KG1 (cell line): Measurements from ENCODE around the gene SLC29A3.
"Not testable (repeated sequence)": the region's sequence is repeated elsewhere in the genome, so short reads cannot be mapped to it uniquely, and the experiment has no call there.

Source experiments
- DNase-seq: peaks from one replicate; lab custom pipeline; 2025; lab: John Stamatoyannopoulos, UW

The SLC29A3 gene

DNA sequence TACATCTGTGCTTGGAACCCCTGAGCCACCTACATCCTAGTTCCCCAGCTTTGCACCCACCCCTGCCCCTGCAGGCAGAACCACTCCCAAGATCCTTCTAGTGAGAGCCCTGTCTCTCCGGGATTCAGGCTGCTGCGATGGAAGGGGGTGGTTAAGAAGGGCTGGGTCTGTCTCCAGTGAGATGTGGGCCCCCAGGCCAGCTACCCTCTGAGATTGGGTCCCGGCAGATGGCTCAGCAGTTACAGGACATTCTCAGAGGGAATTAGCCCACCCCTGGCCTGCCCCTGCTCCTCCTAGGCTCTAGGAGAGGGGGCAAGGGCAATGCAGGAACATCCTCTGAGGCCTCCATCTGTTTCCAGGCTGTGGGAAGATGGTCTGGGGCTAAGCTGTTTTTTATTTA is 27.7 kb downstream of the SLC29A3 start:
- no peak for DNase-seq

DNA sequence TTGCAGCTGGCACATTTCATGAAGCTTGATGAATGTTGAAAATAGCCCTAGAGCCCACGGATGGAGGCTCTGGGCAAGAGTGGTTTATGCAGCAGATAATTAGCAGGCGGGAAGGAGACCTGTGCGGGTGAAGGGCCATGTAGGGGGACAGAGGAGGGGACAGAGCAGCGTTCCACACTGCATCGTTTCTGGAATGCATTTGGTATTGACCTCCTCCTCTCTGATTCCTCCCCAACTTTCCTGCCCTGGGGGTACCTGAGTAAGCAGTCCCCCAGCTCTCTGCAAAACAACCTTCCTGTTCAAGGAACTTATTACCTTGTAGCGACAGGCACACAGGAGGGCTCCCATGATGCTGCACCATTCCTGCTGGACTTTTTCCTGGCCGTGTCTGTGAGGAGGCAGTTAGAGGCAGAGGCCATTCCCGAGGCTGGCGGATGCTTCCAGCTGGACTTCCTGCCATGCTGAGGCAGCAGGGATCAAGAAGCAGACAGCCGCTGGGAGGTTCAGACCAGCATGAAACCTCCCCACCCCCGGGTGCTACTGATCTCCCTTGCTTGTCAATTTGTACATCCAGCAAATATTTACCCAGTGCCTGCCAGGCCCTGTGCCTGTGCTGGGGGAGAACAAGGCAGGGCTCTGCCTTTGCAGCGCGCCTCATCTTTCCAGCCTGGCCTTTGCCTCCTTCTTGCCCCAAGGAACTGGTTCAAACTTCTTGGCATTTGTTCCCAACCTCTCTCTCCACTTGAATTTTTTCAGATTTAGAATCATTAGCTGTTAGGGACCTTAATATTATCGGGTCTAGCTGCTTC is 28.7 kb downstream of the SLC29A3 start:
- DNase-seq, result no peak

DNA sequence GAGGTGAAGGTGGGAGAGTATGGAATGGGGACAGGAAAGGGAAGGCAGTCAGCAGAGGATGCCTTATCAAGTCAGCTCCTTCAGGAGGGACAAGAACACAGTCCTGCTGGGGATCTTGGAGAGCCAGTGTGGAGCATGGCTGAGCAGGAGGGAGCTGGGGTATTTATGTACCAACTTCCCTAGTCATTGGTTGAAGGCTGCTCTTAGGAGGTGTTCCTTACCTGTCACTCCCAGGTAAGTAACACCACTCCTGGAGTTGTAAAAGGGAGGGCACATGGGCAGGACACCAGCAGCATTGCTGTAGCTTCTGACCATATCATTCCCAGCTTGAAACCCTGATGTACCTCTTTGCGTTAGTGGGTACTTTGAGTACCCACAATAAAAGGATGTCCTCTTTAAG is 29.8 kb downstream of the SLC29A3 start:
- no peak for DNase-seq

DNA sequence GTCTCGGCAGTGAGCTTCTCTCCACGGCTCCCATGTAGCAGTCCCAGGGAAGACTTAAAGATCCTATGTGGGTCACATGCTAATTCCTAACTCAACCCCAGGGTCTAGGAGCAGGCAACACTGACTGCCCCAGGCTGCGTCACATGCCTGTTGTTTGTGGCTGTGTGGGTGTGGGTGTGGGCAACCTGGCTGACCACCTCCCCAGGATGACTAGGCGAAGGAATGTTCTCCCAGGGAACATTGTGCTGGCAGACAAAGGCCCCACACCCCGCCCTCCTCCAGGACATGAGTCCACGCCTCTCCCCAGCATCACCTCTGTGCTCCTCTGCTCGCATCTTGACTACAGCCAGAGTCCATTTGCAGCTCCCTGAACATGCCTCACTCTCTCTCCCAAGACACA is 30.3 kb downstream of the SLC29A3 start:
- DNase-seq, result no peak

DNA sequence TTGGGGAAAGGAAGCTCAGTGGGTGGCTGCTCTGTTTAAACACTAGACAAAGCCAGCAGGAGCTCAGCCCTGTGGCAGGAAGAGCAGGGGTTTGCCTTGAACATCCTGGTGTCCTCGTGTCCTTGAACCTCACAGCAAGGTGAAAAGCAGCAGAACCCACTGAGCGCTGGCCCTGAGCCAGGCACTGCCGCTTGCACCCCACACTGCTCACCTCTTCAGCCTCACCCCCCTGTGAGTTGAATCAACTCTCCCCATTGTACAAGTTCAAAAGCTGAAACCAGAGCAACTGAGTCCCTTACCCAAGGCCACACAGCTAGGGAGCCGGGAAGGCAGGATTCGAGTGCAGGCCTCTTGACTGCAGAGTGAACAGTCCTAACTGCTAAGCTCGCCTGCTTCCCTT is 32.0 kb downstream of the SLC29A3 start:
- DNase-seq, result no peak

DNA sequence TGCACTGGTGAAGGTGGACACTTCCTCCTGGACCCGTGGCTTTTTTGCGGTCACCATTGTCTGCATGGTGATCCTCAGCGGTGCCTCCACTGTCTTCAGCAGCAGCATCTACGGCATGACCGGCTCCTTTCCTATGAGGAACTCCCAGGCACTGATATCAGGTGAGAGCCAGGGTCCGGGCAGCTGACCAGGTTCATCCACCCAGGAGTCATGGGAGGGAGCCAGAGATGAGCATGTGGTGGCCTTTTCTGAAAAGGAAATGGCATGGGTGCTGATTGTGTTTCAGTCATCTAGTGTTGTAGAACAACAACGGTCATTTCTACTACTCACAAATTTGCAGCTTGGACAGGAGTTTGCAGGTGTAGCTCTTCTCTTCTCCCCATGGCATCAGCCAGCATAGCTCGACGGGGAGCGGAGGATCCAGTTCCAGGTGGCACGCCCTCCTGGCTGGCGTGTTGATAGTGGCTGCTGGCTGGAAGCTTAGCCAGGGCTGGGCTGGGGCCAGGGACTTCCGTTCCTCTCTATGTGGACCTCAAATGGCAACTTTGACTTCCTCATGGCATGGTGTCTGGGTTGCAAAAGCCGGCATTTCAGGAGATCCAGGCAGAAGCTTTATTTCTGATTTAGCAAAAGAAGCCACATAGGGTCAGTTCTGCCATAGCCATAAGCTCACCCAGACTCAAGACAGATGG is 32.7 kb downstream of the SLC29A3 start:
- DNase-seq, result no peak

DNA sequence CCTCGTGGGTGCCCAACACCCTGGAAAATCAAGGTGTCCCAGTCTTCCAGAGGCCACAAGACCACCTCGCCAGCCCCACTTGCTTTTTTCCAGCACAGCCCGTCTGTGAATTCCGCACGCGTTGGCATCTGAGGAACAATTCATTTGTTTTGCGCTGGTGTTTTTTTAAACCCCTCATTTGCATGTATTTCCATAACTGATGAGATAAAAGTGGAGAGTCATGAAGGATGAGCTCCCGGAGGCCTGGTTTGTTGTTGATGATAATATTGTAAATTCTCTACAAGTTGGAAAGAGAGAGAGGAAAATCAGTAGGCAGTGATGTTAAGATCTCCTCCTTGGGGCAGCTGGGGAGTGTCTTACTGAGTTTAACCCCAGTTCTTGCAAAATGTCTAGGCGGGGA is 34.6 kb downstream of the SLC29A3 start:
- no peak for DNase-seq

DNA sequence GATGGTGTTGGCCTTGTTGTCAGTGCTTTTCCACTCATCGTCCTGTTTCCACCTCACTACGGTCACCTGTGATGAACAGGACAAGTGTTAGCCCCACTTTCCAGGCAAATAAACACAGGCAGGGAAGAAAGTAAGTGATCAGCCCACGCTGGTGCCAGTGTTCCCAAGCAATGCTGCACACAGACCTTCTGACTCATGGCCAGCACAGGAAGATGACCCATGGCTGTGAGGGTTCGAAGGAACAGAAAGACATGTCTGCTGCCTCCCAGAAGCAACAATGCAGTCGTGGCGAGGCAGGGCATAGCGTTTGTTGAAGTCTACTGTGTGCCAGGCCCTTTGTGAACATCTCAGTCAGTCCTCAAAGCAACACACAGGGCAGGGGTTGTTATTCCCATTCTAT is 35.7 kb downstream of the SLC29A3 start:
- DNase-seq, result no peak

DNA sequence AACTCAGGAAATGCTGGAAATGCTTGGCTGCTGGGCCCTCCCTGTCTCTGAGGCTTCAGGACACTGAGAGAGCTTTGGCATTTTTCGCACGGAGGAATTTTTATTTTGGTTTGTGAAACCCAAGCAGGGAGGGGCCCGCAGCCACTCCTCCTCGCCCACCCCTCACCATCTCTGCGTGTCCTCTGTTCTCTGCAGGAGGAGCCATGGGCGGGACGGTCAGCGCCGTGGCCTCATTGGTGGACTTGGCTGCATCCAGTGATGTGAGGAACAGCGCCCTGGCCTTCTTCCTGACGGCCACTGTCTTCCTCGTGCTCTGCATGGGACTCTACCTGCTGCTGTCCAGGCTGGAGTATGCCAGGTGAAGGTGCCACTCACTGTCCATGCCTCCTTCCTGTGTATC is 36.8 kb downstream of the SLC29A3 start:
- DNase-seq, result no peak

DNA sequence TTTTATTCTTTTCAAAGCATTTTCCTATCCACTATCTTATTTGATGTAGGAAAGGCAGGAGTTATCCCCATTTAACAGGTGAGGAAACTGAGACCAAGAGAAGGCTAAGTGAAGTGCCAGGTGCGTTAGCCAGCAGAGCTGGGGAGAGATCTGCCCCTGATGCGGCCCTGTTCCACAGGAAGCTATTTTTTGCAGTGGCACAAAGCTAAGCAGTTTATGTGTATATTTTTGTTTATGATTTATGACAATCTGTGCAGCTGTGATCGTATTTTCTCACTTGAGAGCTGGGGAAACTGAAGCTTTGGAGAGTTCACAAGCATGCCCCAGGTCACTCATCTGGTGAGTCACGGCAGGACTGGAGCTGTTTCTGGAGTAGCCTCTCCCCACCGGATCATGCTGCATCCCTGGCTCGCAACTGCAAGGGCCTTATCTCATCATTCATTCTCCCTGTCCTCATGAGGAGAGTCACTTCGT is 38.8 kb downstream of the SLC29A3 start:
- DNase-seq, result no peak

DNA sequence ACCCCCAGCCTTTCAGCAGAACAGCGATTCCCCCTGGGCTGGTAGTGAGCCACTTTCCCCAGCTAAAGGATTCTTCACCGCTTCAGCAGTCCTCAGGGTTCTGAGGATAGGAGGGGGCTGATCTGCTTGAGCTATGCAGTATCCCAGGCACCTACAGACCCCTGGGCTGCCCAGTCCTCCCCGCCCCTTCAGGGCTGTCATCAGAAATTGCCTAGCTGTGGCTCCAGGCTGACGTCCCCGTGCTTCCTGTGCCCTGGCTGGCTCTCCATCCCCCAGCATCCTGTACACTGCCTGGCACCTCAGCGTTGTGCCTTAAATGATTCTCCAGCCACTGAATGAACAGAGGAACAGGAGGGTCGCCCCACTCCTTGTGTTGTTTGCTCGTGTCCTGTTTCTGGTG is 39.2 kb downstream of the SLC29A3 start:
- no peak for DNase-seq

DNA sequence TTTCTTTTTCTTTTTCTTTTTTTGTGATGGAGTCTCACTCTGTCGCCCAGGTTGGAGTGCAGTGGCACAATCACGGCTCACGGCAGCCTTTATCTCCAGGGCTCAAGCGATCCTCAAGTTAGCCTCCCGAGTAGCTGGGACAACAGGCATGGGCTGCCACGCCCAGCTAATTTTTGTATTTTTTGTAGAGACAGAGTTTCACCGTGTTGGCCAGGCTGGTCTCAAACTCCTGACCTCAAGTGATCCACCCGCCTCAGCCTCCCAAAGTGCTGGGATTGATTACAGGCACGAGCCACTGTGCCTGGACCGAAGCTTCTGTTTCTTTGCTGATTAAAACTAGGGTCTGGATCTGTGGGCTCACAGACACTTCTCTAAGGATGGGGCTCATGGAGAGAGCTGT is 39.8 kb downstream of the SLC29A3 start:
- not testable (repeated sequence) for DNase-seq

DNA sequence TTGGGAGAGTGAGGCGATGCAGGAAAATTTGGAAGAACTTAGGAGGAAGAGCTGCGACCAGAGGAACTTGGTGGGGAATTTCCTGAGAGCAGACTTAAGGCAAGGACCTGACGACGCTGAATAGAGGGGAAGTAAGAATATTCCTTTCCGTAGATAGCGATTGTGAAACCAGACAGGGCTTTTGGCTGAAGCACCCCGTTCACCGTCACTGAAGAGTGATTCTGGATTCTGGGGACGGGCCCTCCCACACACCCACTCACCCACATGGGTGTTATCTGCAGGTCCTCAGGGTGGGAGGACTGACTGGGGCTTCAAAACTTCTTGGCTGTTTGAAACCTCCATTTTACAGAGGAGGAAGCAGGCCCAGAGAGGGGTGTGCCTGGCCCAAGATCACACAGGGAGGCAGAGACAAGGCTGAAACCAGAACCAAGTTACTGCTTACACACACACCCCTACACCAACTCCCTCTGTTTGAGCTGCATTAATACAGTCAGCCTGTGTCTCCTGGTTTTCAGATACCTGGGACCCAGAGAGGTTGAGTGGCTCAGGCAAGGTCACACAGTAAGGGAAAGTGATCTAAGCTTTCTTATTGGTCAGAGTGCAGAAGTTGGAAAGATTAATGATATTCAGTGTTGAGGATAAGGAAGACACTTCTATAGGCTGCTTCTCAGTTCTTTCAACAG is 40.4 kb downstream of the SLC29A3 start:
- DNase-seq, result no peak

DNA sequence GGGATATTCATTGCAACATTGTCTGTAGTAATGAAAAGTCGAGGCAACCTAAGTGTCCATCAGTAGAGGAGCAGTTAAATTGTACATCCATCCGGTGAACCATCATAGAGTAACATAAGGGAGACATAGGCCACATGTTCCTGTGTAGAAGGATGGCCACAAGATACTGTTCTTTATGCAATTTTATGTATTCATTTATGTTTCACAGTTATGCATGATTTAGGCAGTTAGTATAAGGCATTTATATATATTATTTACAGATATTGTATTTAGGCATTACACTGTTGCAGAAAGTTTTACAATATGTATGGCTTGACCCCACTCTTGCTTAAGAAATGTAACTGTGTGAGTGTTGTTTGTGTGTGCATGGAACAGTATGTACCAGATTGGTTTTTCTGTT is 41.7 kb downstream of the SLC29A3 start:
- DNase-seq, result no peak

DNA sequence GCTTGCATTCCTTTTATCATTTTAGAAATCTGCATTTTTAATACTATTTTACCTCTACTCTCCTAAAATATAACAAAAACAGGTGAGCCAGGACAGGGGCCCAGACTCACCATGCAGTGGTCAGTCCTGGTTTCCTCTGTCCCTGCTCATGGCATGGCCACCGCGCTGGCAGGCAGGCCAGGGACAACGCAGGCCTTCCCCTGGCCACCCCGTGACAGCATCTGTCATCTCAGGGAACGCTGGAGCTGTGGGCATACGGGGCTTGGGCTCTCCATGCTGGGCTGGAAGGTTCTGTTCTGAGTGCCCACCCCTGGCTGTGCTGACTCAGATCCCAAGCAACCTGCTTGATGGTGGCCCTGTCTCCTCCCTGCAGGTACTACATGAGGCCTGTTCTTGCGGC is 42.5 kb downstream of the SLC29A3 start:
- DNase-seq, result no peak

DNA sequence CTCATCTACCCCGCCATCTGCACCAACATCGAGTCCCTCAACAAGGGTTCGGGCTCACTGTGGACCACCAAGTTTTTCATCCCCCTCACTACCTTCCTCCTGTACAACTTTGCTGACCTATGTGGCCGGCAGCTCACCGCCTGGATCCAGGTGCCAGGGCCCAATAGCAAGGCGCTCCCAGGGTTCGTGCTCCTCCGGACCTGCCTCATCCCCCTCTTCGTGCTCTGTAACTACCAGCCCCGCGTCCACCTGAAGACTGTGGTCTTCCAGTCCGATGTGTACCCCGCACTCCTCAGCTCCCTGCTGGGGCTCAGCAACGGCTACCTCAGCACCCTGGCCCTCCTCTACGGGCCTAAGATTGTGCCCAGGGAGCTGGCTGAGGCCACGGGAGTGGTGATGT is 43.1 kb downstream of the SLC29A3 start:
- no peak for DNase-seq

DNA sequence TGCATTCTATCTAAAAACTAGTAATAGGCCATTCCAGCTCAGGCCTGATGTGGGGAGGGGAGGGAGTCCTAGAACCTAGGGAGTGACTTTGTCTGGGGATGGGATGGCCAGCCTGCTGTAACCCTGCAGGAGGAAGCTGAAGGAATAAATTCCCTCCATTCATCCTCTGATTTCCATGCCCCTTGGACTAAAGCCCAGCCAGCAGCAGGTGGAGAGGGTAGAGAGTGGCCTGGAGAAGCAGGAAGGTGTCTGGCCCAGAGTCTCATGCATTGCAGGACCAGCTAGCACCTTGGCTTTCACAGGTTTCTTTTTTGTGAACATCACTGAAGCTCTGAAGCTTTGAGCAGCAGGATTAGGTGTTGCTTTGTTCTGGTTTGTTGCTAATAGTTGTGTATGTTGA is 44.9 kb downstream of the SLC29A3 start:
- DNase-seq, result no peak

DNA sequence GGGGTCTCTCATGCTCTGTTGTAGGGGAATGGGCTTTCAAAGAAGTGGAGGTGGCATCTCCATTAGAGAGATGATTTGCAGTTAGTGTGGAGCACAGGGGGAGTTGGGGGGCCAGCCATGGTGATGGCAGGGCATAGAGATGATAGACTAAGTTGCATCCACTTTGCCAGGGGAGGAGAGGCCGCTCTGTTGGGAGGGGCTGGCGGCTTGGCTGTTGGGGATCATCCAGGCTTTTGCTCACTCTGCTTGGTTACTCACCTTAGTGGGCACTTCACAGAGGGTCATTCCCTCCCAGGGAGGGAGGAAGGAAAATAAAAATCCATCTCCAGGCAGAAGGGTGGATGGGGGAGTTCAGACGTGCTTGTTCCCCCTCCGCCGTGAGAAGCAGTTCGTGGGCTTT is 46.3 kb downstream of the SLC29A3 start:
- no peak for DNase-seq

DNA sequence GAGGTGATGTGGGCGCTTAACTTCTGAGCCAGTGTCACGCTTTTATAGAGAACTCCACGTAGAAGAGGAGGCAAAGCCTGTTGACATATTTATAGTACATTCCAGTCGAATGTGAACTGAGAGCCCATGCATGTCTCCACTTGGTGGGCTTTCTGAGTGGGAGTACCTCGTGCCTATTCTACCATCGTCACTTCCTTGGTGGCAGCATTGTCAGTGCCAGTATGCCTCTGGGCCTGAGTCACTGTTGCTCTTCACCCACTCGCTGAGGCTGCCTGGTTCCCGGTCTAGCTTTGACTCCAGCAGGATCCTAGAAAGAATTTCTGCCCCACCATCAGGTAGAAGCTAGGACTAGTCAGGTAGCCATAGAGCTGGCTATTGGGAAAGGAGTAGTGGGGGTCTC is 47.6 kb downstream of the SLC29A3 start:
- DNase-seq, result no peak

DNA sequence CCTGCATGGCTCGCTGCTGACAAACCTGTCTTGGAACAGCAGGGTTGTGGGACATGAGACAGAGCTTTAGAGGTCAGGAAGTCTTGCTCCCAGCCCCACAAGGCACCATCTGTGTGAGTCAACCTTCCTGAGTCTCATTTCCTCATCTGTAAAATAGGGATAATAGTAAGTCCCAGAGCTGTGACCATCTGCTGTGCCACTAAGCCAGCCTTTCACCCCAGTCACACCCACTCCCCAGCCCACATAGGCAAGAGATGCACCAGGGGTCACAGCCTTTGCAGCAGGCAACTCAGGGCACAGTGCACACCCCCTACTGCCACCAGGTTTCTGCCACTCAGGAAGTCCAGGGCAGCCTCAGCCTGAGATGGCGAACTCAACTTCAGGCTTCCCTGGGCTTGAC is 48.2 kb downstream of the SLC29A3 start:
- no peak for DNase-seq

DNA sequence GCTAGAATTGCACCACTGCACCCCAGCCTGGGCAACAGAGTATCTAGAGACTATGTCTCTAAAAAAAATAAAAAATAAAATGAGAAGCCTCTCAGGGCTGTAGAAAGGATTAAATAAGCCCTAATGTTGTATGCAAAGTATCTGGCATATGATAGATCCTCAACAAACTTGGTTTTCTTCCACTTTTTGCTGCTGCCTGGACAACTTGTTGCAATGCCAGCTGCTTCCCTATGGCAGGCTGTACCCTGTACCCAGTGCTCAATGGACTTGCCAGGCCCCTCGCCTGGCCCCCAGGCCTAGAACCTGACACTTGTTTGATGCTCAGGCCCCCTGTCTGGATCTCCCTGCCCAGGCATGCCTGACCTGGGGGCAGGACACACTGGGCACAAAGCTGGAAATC is 49.1 kb downstream of the SLC29A3 start:
- DNase-seq, result no peak

DNA sequence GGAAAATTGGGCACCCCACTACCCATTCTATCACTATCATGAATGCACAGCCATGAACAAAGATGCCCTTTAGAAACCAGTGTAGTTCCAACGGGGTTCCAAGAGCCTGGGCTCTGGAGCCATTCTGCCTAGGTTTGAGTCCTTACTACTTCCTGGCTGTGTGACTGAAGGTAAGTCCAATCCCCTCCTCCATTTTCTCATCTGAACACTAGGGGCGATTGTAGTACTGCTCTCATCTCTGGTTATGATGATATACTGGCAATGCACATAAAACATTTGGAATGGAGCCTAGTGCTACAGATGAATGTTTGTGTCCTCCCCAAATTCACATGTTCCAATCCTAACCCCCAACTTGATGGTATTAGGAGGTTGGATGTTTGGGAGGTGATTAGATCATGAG is 49.6 kb downstream of the SLC29A3 start:
- DNase-seq, result no peak

DNA sequence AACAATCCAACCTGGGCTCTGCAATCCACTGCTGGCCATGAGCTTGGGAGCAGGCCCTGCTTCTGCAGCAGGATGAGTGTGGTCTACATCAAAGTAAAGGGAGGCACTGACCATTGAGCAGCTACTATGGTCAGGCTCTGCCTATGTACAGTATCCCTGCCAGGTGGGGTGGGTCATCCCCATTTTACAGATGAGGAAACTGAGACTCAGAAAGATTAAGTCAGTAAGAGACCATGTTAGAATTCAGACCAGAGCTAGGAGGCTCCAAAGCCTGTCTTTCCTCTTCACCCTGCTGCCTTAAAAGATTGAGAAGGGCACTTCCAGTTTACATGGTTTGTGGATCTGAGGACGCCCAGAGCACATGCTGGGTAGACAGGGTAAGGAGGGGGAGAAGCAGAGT is 50.5 kb downstream of the SLC29A3 start:
- DNase-seq, result no peak
